ENCODE data around the gene WNT8B.

WNT8B gene

GRCh38 chr10:100522945-100523344, 60.1 kb downstream of the WNT8B start:
- ChIA-PET CTCF (interaction anchor here (0.6 to 8.4 kb wide), 6 partner anchors 11 to 356 kb away, joined by 3 to 155 read pairs (median 49); partner anchors contain the start of gene HIF1AN), POLR2A (interaction anchor here (0.5 kb wide), 1 partner anchor 520 kb away, joined by 3 read pairs; no protein-coding TSS in a partner anchor)
- no peak for DNase-seq (ENCODE audit: low read depth, low spot score)
- no peak for TF ChIP-seq CTCF (IDR thresholded peaks at IDR 0.05; ENCODE audit: insufficient read depth, low read length, missing control alignments)
- no peak overlapping the region for H3K4me3 ChIP-seq (ENCODE audit: low read depth, low read length)

- ChIA-PET POLR2A (interaction anchor here (0.7 kb wide), 1 partner anchor 1272 kb away, joined by 3 read pairs; no protein-coding TSS in a partner anchor), CTCF (interaction anchor here (1.0 to 5.5 kb wide), 8 partner anchors 7 to 355 kb away, joined by 3 to 67 read pairs (median 16); partner anchors contain the start of genes HIF1AN and SEC31B)
- no peak for TF ChIP-seq CTCF (IDR thresholded peaks at IDR 0.05; ENCODE audit: insufficient read depth, low read length, missing control alignments)
- no peak overlapping the region for H3K4me3 ChIP-seq (ENCODE audit: low read depth, low read length)
- DNase-seq (ENCODE audit: low read depth, low spot score), result no peak
Observed at GRCh38 chr10:100524206-100524605, 61.4 kb downstream of the WNT8B start.

GRCh38 chr10:100524638-100525037, 61.8 kb downstream of the WNT8B start:
- POLR2A ChIA-PET, result interaction anchor here (0.7 kb wide), 1 partner anchor 1272 kb away, joined by 3 read pairs; no protein-coding TSS in a partner anchor
- CTCF ChIA-PET, result interaction anchor here (1.0 to 5.5 kb wide), 8 partner anchors 8 to 354 kb away, joined by 3 to 67 read pairs (median 16); partner anchors contain the start of genes HIF1AN and SEC31B
- DNase-seq (ENCODE audit: low read depth, low spot score), result no peak
- no peak overlapping the region for H3K4me3 ChIP-seq (ENCODE audit: low read depth, low read length)
- no peak for TF ChIP-seq CTCF (IDR thresholded peaks at IDR 0.05; ENCODE audit: insufficient read depth, low read length, missing control alignments)

GRCh38 chr10:100528123-100528886, 65.5 kb downstream of the WNT8B start:
- CTCF ChIA-PET, result interaction anchor here (1.1 to 5.5 kb wide), 5 partner anchors 10 to 351 kb away, joined by 3 to 67 read pairs (median 18); partner anchors contain the start of gene SEC31B
- POLR2A ChIA-PET, result no interaction called here
- peak overlapping the region; percentile 98 for H3K4me3 ChIP-seq (ENCODE audit: low read depth, low read length)
- TF ChIP-seq CTCF (IDR thresholded peaks at IDR 0.05; ENCODE audit: insufficient read depth, low read length, missing control alignments), result no peak
- DNase-seq (ENCODE audit: low read depth, low spot score), result no peak

GRCh38 chr10:100528921-100529474, 66.2 kb downstream of the WNT8B start:
- TF ChIP-seq CTCF (IDR thresholded peaks at IDR 0.05; ENCODE audit: insufficient read depth, low read length, missing control alignments), result no peak
- H3K4me3 ChIP-seq (ENCODE audit: low read depth, low read length), result peak overlapping the region; percentile 98
- DNase-seq (ENCODE audit: low read depth, low spot score), result no peak
- POLR2A ChIA-PET, result no interaction called here
- CTCF ChIA-PET, result interaction anchor here (1.1 to 5.5 kb wide), 4 partner anchors 9 to 350 kb away, joined by 3 to 67 read pairs (median 15); partner anchors contain the start of gene SEC31B
